ENCODE data around the gene FAM221A. TPM values are rescaled to one million over a fixed set of nuclear protein-coding genes. Genes with fewer than 3 reads are reported as not detected.

Gene FAM221A
- total and polyA plus RNA-seq, 9 of the 15 experiments (the other 6 are each of a cell fraction or from before 2014, with no cell fraction given), result not detected

DNA sequence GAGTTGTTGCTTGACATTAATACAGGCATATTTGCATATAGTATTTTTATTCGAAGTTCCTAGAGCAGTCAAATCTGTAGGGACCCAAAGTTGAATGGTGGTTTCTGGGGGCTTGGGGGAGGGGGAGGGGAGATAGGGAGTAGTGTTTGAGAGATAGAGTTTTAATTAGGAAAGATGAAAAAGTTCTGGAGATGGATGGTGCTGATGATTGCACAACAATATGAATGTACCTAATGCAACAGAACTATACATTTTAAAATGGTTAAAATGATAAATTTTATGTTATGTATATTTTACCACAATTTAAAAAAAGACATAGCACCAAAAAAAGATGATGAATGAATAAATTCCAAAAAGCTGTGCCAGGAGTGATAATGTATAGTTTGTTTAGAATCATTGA is 71.9 kb downstream of the FAM221A start:
- TF ChIP-seq TSC22D4 (tag; IDR thresholded peaks at IDR 0.05) (no peak), CEBPG (CRISPR knock-in tag; IDR thresholded peaks at IDR 0.05) (no peak), CEBPG (tag; conservative IDR thresholded peaks at IDR 0.05 in 1 of 2, IDR thresholded peaks at IDR 0.05 in 1 of 2) (peak in 1 of 2 experiments; percentile 64; a peak in 2 of 4 replicates)
- Histone ChIP-seq H3K79me2 (ENCODE audit: control insufficient read depth, insufficient read depth, low read length) (no peaks in the 10 kb centered on the region), H3K4me1 (replicated peaks in 1 of 2; ENCODE audit: control insufficient read depth in 2 of 2, insufficient read depth in 2 of 2, low read length in 2 of 2) (no peaks in the 10 kb centered on the region), H3K9me1 (ENCODE audit: control insufficient read depth, insufficient read depth, low read length) (no peaks in the 10 kb centered on the region), H3K4me2 (ENCODE audit: insufficient read depth, low read length) (no peak overlapping the region), H4K20me1 (replicated peaks; ENCODE audit: control insufficient read depth, insufficient read depth, low read length) (no peaks in the 10 kb centered on the region), H2AFZ (ENCODE audit: low read depth, low read length) (no peak overlapping the region), H3K9me3 (replicated peaks; ENCODE audit: control insufficient read depth, insufficient read depth, low read depth, low read length) (no peaks in the 10 kb centered on the region), H3K36me3 (ENCODE audit: control insufficient read depth, insufficient read depth, low read length) (no peaks in the 10 kb centered on the region), H3K27ac (ENCODE audit: extremely low read depth, low read depth, low read length) (no peak overlapping the region), H3K4me3 (no peak overlapping the region), H3K27me3 (ENCODE audit: control insufficient read depth in 2 of 2, insufficient read depth in 2 of 2, low read length in 2 of 2) (no peaks in the 10 kb centered on the region), H3K9ac (ENCODE audit: insufficient read depth in 1 of 2, low read depth in 2 of 2, low read length in 2 of 2) (no peak overlapping the region)
- POLR2A ChIA-PET, result no interaction called here
- DNase-seq (ENCODE audit: extremely low read depth in 1 of 4, low spot score in 3 of 4), result no peak
- in situ Hi-C loops (cut with MboI), result no loop called here
- CTCF ChIA-PET (ENCODE audit: low intra/inter-chr PET ratio), result no interaction called here
- intact Hi-C loops (cut with micrococcal nuclease), result no loop called here
- FAIRE-seq, result no peak
- WGBS (ENCODE audit: insufficient coverage, low coverage, missing lambda C conversion rate), result 6% methylated on average over 1 of the region's 1 CpG
- ATAC-seq, result no peak
- BruUV-seq (replicated peaks), result no TSS peak

Small RNAs within 50 kb of the gene (small RNA-seq; reads per million reads assigned to genes)
- not detected for gene AC006026.2

Other genes starting within 250 kb of the FAM221A start
- 46.0 and 49.5 TPM in 2 replicates for gene IGF2BP3, start 209.7 kb upstream of the FAM221A start, total RNA-seq (2014; rRNA removed)
- gene IGF2BP3, start 209.7 kb upstream of the FAM221A start, total RNA-seq (2014; rRNA removed; fragmentation: Illumina TruSeq; extraction: Trizol), result 79.0 and 82.8 TPM in 2 replicates
- gene IGF2BP3, start 209.7 kb upstream of the FAM221A start, total RNA-seq (2015; rRNA removed; fragmentation: Illumina TruSeq; extraction: Trizol), result 62.9 and 71.4 TPM in 2 replicates
- 61.2 and 62.9 TPM in 2 replicates for gene IGF2BP3, start 209.7 kb upstream of the FAM221A start, total RNA-seq (2021)
- 53.2 and 61.4 TPM in 2 replicates for gene IGF2BP3, start 209.7 kb upstream of the FAM221A start, polyA plus RNA-seq (2011; rRNA removed)
- gene IGF2BP3, start 209.7 kb upstream of the FAM221A start, polyA plus RNA-seq (2014; fragmentation: Illumina TruSeq; extraction: Trizol), result 67.9 and 88.1 TPM in 2 replicates
- gene IGF2BP3, start 209.7 kb upstream of the FAM221A start, polyA plus RNA-seq (2014; fragmentation: Nextera tagmentation; extraction: Ambion mirVana), result 1 to 10 TPM; 8.4 to 8.5 TPM
- gene IGF2BP3, start 209.7 kb upstream of the FAM221A start, polyA plus RNA-seq (2014; rRNA removed), result 45.3 and 55.8 TPM in 2 replicates
- 22.7 and 28.3 TPM in 2 replicates for gene TRA2A, start 148.2 kb upstream of the FAM221A start, total RNA-seq (2014; rRNA removed)
- 73.9 and 76.3 TPM in 2 replicates for gene TRA2A, start 148.2 kb upstream of the FAM221A start, total RNA-seq (2014; rRNA removed; fragmentation: Illumina TruSeq; extraction: Trizol)
- 61.0 and 77.3 TPM in 2 replicates for gene TRA2A, start 148.2 kb upstream of the FAM221A start, total RNA-seq (2015; rRNA removed; fragmentation: Illumina TruSeq; extraction: Trizol)
- gene TRA2A, start 148.2 kb upstream of the FAM221A start, total RNA-seq (2021), result 81.6 and 82.3 TPM in 2 replicates
- 62.2 and 64.6 TPM in 2 replicates for gene TRA2A, start 148.2 kb upstream of the FAM221A start, polyA plus RNA-seq (2011; rRNA removed)
- gene TRA2A, start 148.2 kb upstream of the FAM221A start, polyA plus RNA-seq (2014; fragmentation: Illumina TruSeq; extraction: Trizol), result 118 and 210 TPM in 2 replicates
- 10 to 100 TPM; 54.4 to 58.6 TPM for gene TRA2A, start 148.2 kb upstream of the FAM221A start, polyA plus RNA-seq (2014; fragmentation: Nextera tagmentation; extraction: Ambion mirVana)
- gene TRA2A, start 148.2 kb upstream of the FAM221A start, polyA plus RNA-seq (2014; rRNA removed), result 89.0 and 90.4 TPM in 2 replicates
- gene CCDC126, start 82.8 kb upstream of the FAM221A start, total RNA-seq (2014; rRNA removed), result 3.0 and 6.5 TPM in 2 replicates
- gene CCDC126, start 82.8 kb upstream of the FAM221A start, total RNA-seq (2014; rRNA removed; fragmentation: Illumina TruSeq; extraction: Trizol), result 5.8 and 6.4 TPM in 2 replicates
- 6.1 and 7.5 TPM in 2 replicates for gene CCDC126, start 82.8 kb upstream of the FAM221A start, total RNA-seq (2015; rRNA removed; fragmentation: Illumina TruSeq; extraction: Trizol)
- 5.2 TPM in 2 replicates for gene CCDC126, start 82.8 kb upstream of the FAM221A start, total RNA-seq (2021)
- 3.1 and 3.6 TPM in 2 replicates for gene CCDC126, start 82.8 kb upstream of the FAM221A start, polyA plus RNA-seq (2011; rRNA removed)
- gene CCDC126, start 82.8 kb upstream of the FAM221A start, polyA plus RNA-seq (2014; fragmentation: Illumina TruSeq; extraction: Trizol), result 4.5 and 4.7 TPM in 2 replicates
- 10 to 100 TPM; 14.3 to 16.2 TPM for gene CCDC126, start 82.8 kb upstream of the FAM221A start, polyA plus RNA-seq (2014; fragmentation: Nextera tagmentation; extraction: Ambion mirVana)
- 3.9 and 4.3 TPM in 2 replicates for gene CCDC126, start 82.8 kb upstream of the FAM221A start, polyA plus RNA-seq (2014; rRNA removed)
- 0.61 and 1.2 TPM in 2 replicates for gene STK31, start 30.0 kb downstream of the FAM221A start, total RNA-seq (2014; rRNA removed)
- gene STK31, start 30.0 kb downstream of the FAM221A start, total RNA-seq (2014; rRNA removed; fragmentation: Illumina TruSeq; extraction: Trizol), result 0.25 and 0.77 TPM in 2 replicates
- gene STK31, start 30.0 kb downstream of the FAM221A start, total RNA-seq (2015; rRNA removed; fragmentation: Illumina TruSeq; extraction: Trizol), result 0.18 and 0.49 TPM in 2 replicates
- 0.09 and 0.20 TPM in 2 replicates for gene STK31, start 30.0 kb downstream of the FAM221A start, total RNA-seq (2021)
- 0.26 and 0.46 TPM in 2 replicates for gene STK31, start 30.0 kb downstream of the FAM221A start, polyA plus RNA-seq (2011; rRNA removed)
- gene STK31, start 30.0 kb downstream of the FAM221A start, polyA plus RNA-seq (2014; fragmentation: Illumina TruSeq; extraction: Trizol), result 0.30 and 0.64 TPM in 2 replicates
- under 1 TPM; 0.10 to 0.56 TPM for gene STK31, start 30.0 kb downstream of the FAM221A start, polyA plus RNA-seq (2014; fragmentation: Nextera tagmentation; extraction: Ambion mirVana)
- gene STK31, start 30.0 kb downstream of the FAM221A start, polyA plus RNA-seq (2014; rRNA removed), result 0.20 and 0.91 TPM in 2 replicates

All from K562 (cell line).